ENCODE measurements around the gene SPRY1. TPM values are rescaled to one million over a fixed set of nuclear protein-coding genes. Genes with fewer than 3 reads are reported as not detected.

Gene SPRY1
- total and polyA plus RNA-seq, 2 of the 8 experiments (the other 6 are each of a cell fraction or from before 2014, with no cell fraction given), result 11.7 to 56.2 TPM

DNA sequence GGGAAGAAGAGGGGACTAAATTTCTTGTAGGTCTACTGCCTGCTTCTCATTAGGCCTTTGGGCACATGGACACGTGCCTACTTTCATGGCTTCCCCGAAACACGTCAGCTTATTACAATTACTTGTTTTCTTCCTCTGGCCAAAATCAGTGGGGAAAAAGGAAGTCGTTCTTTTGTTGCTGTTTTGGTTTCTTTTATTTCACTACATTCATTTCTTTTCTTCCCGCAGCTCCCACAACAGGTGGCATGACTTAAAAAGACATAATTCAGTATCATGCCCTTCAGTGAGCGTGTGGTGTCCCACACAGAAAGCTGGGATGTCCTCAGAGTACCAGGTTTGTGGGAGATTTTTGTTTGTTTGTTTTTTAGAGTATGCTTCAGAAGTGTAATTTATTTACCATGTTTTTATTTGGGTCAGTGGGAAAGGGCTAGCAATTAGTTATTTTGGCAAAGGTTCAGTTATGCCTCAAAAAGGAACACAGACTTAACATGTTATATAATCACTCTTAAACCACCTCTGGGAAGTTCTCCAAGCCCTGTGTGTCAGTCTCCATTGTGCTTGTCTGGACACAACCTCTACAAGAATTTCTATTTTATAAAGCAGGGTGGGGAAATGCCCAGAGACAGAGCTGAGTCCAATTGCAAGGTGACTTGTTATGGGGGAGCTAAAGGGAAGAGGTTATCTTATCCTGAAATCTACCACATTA is 44.2 kb upstream of the SPRY1 start:
- WGBS, 2 experiments (ENCODE audit: extremely low coverage in 1 of 2, insufficient coverage in 1 of 2, insufficient read length in 1 of 2, insufficient replicate concordance in 2 of 2, low coverage in 1 of 2, low lambda C conversion rate in 2 of 2, missing lambda C conversion rate in 1 of 2), result 81% methylated on average over 3 of the region's 6 CpGs; no CpG with 5 or more reads in 1 of the 2 experiments
- H3K4me2 ChIP-seq (ENCODE audit: insufficient read depth in 1 of 2, low read depth in 2 of 2, low read length in 2 of 2), result no peak overlapping the region
- H4K91ac ChIP-seq (replicated peaks; ENCODE audit: insufficient read length, low read length), result no peak overlapping the region
- no peak overlapping the region for H3K9ac ChIP-seq (replicated peaks in 1 of 4; ENCODE audit: extremely low read depth in 1 of 4, low read depth in 3 of 4, low read length in 3 of 4)
- H3K36me3 ChIP-seq (ENCODE audit: control insufficient read depth in 2 of 4, insufficient read depth in 4 of 4, low read length in 3 of 4), result no peaks in the 10 kb centered on the region
- no peak overlapping the region for H2BK20ac ChIP-seq (ENCODE audit: low read length)
- 0 out of 2 replicates have a peak overlapping the region, but pooled peaks have one; percentile 56 for H2AK5ac ChIP-seq (ENCODE audit: low read depth, low read length)
- no peak overlapping the region for H3K18ac ChIP-seq (ENCODE audit: extremely low read depth, low read length)
- H2BK120ac ChIP-seq (replicated peaks; ENCODE audit: low read depth, low read length), result no peak overlapping the region
- H3K4ac ChIP-seq (replicated peaks; ENCODE audit: insufficient read length, low read depth, low read length), result no peak overlapping the region
- no peaks in the 10 kb centered on the region for H3K27me3 ChIP-seq (replicated peaks in 1 of 4; ENCODE audit: control insufficient read depth in 3 of 4, extremely low read depth in 1 of 4, insufficient read depth in 3 of 4, low read length in 3 of 4)
- no peaks in the 10 kb centered on the region for H3K23me2 ChIP-seq (ENCODE audit: low read depth, low read length)
- FAIRE-seq (no peak), DNase-seq (ENCODE audit: low read depth in 1 of 2, low spot score in 2 of 2) (no peak)
- H3K4me3 ChIP-seq (ENCODE audit: extremely low read depth in 1 of 4, insufficient read depth in 2 of 4, low read depth in 3 of 4, low read length in 4 of 4), result no peak overlapping the region
- H2BK15ac ChIP-seq (ENCODE audit: low read length), result no peak overlapping the region
- ChIA-PET CTCF (ENCODE audit: partially characterized antibody) (interaction anchor here (0.6 to 5.3 kb wide), 7 partner anchors 8 to 400 kb away, joined by 3 to 48 read pairs (median 3); no protein-coding TSS in a partner anchor), POLR2A (ENCODE audit: partially characterized antibody) (no interaction called here)
- no peak overlapping the region for H3K56ac ChIP-seq (replicated peaks; ENCODE audit: insufficient read length, low read depth, low read length)
- H3K9me3 ChIP-seq (ENCODE audit: insufficient read depth in 2 of 2, low read depth in 1 of 2, low read length in 1 of 2), result no peaks in the 10 kb centered on the region
- H3K79me1 ChIP-seq (ENCODE audit: low read depth, low read length), result no peaks in the 10 kb centered on the region
- H3K27ac ChIP-seq (ENCODE audit: low read depth, low read length), result no peak overlapping the region
- no peaks in the 10 kb centered on the region for H4K20me1 ChIP-seq (replicated peaks in 1 of 2; ENCODE audit: control insufficient read depth in 1 of 2, insufficient read depth in 2 of 2, low read length in 2 of 2)
- no peaks in the 10 kb centered on the region for H3K79me2 ChIP-seq (ENCODE audit: control insufficient read depth in 1 of 2, insufficient read depth in 2 of 2, low read length in 2 of 2)
- H2BK5ac ChIP-seq (ENCODE audit: low read depth, low read length), result no peak overlapping the region
- no peak overlapping the region for H4K5ac ChIP-seq (ENCODE audit: insufficient read length, low read depth, low read length)
- no peak overlapping the region for H3K23ac ChIP-seq (ENCODE audit: insufficient read length)
- H2AFZ ChIP-seq (ENCODE audit: low read length), result no peak overlapping the region
- no peak overlapping the region for H4K8ac ChIP-seq (ENCODE audit: extremely low read depth, insufficient read depth, low read length)
- peaks cover 0 to 2% (median 0%) of the 10 kb centered on the region in 4 experiments; a peak in 2 of 7 replicates for H3K4me1 ChIP-seq (replicated peaks in 1 of 4; ENCODE audit: control insufficient read depth in 3 of 4, insufficient read depth in 4 of 4, low read length in 3 of 4)
- H3K14ac ChIP-seq (ENCODE audit: insufficient read length), result no peak overlapping the region
- H2BK12ac ChIP-seq (ENCODE audit: low read depth, low read length), result no peak overlapping the region
- TF ChIP-seq EP300 (IDR thresholded peaks at IDR 0.05; ENCODE audit: borderline replicate concordance in 1 of 2, low read depth in 2 of 2, low read length in 2 of 2), result no peak
- TF ChIP-seq TEAD4 (IDR thresholded peaks at IDR 0.05; ENCODE audit: low read depth, low read length), result no peak
- TF ChIP-seq RFX5 (IDR thresholded peaks at IDR 0.05; ENCODE audit: borderline replicate concordance, low read depth, low read length), result no peak
- no peak for TF ChIP-seq TBP (IDR thresholded peaks at IDR 0.05; ENCODE audit: low read depth, low read length)
- no peak for TF ChIP-seq SIRT6 (IDR thresholded peaks at IDR 0.05; ENCODE audit: low read length)
- no peak for TF ChIP-seq HDAC2 (IDR thresholded peaks at IDR 0.05; ENCODE audit: borderline replicate concordance in 1 of 2, low read depth in 2 of 2, low read length in 2 of 2)
- TF ChIP-seq CHD2 (IDR thresholded peaks at IDR 0.05; ENCODE audit: low read length), result no peak
- no peak for TF ChIP-seq NANOG (IDR thresholded peaks at IDR 0.05; ENCODE audit: insufficient read depth, low read depth, low read length, poor library complexity, severe bottlenecking)
- TF ChIP-seq SP2 (IDR thresholded peaks at IDR 0.05; ENCODE audit: low read length), result no peak
- no peak for TF ChIP-seq RAD21 (IDR thresholded peaks at IDR 0.05 in 1 of 2, conservative IDR thresholded peaks at IDR 0.05 in 1 of 2; ENCODE audit: low read depth in 2 of 2, low read length in 2 of 2)
- no peak for TF ChIP-seq MAFK (IDR thresholded peaks at IDR 0.05; ENCODE audit: low read depth, low read length)
- no peak for TF ChIP-seq YY1 (IDR thresholded peaks at IDR 0.05; ENCODE audit: low read depth, low read length)
- TF ChIP-seq FOSL1 (IDR thresholded peaks at IDR 0.05; ENCODE audit: insufficient read depth, low read depth, low read length), result no peak
